ENCODE results near the gene REG4. TPM values are rescaled to one million over a fixed set of nuclear protein-coding genes. Genes with fewer than 3 reads are reported as not detected.

The REG4 gene
- total and polyA plus RNA-seq, 2 donors (not counting 3 experiments of a cell fraction or from before 2014, with no cell fraction given): not detected

DNA sequence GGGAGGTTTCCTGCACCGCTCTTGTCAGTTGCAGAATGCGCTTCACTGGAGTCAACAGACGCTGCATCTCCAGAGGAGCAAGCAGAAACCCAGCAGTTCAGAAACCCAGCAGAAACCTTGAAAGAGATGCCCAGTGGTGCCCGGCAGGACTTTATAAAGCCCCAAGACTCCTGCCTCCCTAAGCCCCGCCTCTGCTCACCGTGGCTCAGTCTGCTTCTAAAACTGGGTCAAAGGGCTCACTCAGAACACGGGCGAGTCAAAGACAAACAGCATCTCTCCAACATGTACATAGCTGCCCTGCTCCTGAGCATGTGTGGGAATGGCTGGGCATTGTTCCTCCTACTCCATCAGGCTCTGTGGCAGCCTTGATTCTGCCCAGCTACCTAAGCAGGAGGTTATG lies 42.5 kb downstream of the REG4 start, which contains the start of gene HMGCS2:
Gene HMGCS2, minus strand, starts transcription at position 128 of the 400 bp plus-strand sequence. Its CDS starts 61 bp downstream, at position 67.
- no peak within 1 kb of the TSS for H3K4me3 ChIP-seq (replicated peaks in 1 of 3; ENCODE audit: insufficient read depth in 1 of 3, low read depth in 1 of 3, low read length in 3 of 3)
- no peaks in the 10 kb centered on the region for H3K4me1 ChIP-seq (ENCODE audit: control insufficient read depth, extremely low read depth, insufficient read depth, low read length)
- FAIRE-seq (no peak), DNase-seq (ENCODE audit: low read depth, low spot score) (no peak)
- H4K20me1 ChIP-seq (replicated peaks; ENCODE audit: control insufficient read depth, extremely low read depth, insufficient read depth, low read length): no peaks in the 10 kb centered on the region
- no TSS peak for BruUV-seq (replicated peaks)
- intact Hi-C loops (cut with micrococcal nuclease): no loop called here
- H3K36me3 ChIP-seq (ENCODE audit: control insufficient read depth in 2 of 2, extremely low read depth in 1 of 2, insufficient read depth in 2 of 2, low read length in 2 of 2): no peaks in the 10 kb centered on the region
- POLR2A ChIA-PET: no interaction called here
- peaks cover 15 to 29% of the 10 kb centered on the region in 2 experiments for H3K27me3 ChIP-seq (ENCODE audit: control insufficient read depth in 2 of 2, insufficient read depth in 2 of 2, low read length in 2 of 2)
- H3K4me2 ChIP-seq (ENCODE audit: insufficient read depth, low read length): no peak within 1 kb of the TSS
- no peaks in the 10 kb centered on the region for H3K79me2 ChIP-seq (ENCODE audit: control insufficient read depth, insufficient read depth, low read length)
- H3K9ac ChIP-seq (replicated peaks; ENCODE audit: extremely low read depth, insufficient read depth, low read length): no peak within 1 kb of the TSS
- CTCF ChIA-PET: interaction anchor here (0.8 to 2.2 kb wide), 3 partner anchors 24 to 40 kb away, joined by 3 to 9 read pairs (median 3); no protein-coding TSS in a partner anchor
- no peak within 1 kb of the TSS for H2AFZ ChIP-seq (ENCODE audit: low read depth, low read length)
- dilution Hi-C loops (cut with MboI; ENCODE audit: extremely low pct_ligation_motif_present, low sequenced_read_pairs): no loop called here
- no peaks in the 10 kb centered on the region for H3K9me3 ChIP-seq (replicated peaks; ENCODE audit: control insufficient read depth, insufficient read depth, low read length)
- no peak within 1 kb of the TSS for H3K27ac ChIP-seq (ENCODE audit: insufficient read depth, low read depth, low read length)
- TF ChIP-seq MYC (IDR thresholded peaks at IDR 0.05; ENCODE audit: low read depth, low read length) (no peak), EZH2 (IDR thresholded peaks at IDR 0.05; ENCODE audit: borderline replicate concordance, low read depth, low read length, severe bottlenecking) (no peak), POLR2A (IDR thresholded peaks at IDR 0.05; ENCODE audit: low read depth, low read length) (no peak)
- H3K9me1 ChIP-seq (replicated peaks; ENCODE audit: control insufficient read depth, extremely low read depth, insufficient read depth, low read length): no peaks in the 10 kb centered on the region

DNA sequence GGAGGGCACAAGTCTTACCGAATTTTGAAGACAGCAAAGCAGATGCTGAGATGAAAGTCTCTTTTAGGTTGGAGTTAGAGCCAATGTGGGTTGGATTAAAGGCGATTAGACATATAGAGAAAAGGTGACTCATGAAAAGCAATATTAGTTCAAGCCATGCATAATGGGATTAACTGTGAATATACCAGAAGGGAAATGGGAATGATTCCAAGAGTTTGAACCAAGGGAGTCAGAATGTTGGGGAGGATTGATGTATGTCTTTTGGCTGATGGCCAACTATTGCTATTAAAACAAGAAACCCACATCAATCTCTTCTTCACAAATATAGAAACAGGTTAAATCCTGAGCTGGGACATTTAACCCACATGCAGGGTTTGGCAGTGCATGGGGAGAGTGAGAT lies 43.8 kb downstream of the REG4 start:
- no peak overlapping the region for H3K4me2 ChIP-seq (ENCODE audit: insufficient read depth, low read length)
- dilution Hi-C loops (cut with MboI; ENCODE audit: extremely low pct_ligation_motif_present, low sequenced_read_pairs): no loop called here
- FAIRE-seq (no peak), DNase-seq (ENCODE audit: low read depth, low spot score) (no peak)
- no peaks in the 10 kb centered on the region for H3K79me2 ChIP-seq (ENCODE audit: control insufficient read depth, insufficient read depth, low read length)
- peaks cover 15 to 25% of the 10 kb centered on the region in 2 experiments for H3K27me3 ChIP-seq (ENCODE audit: control insufficient read depth in 2 of 2, insufficient read depth in 2 of 2, low read length in 2 of 2)
- no peak overlapping the region for H2AFZ ChIP-seq (ENCODE audit: low read depth, low read length)
- CTCF ChIA-PET: interaction anchor here (2.2 kb wide), 1 partner anchor 22 kb away, joined by 9 read pairs; no protein-coding TSS in a partner anchor
- no peaks in the 10 kb centered on the region for H4K20me1 ChIP-seq (replicated peaks; ENCODE audit: control insufficient read depth, extremely low read depth, insufficient read depth, low read length)
- H3K9me3 ChIP-seq (replicated peaks; ENCODE audit: control insufficient read depth, insufficient read depth, low read length): no peaks in the 10 kb centered on the region
- POLR2A ChIA-PET: no interaction called here
- no peak overlapping the region for H3K27ac ChIP-seq (ENCODE audit: insufficient read depth, low read depth, low read length)
- BruUV-seq (replicated peaks): no TSS peak
- no peak overlapping the region for H3K9ac ChIP-seq (replicated peaks; ENCODE audit: extremely low read depth, insufficient read depth, low read length)
- TF ChIP-seq, protein P1, sequence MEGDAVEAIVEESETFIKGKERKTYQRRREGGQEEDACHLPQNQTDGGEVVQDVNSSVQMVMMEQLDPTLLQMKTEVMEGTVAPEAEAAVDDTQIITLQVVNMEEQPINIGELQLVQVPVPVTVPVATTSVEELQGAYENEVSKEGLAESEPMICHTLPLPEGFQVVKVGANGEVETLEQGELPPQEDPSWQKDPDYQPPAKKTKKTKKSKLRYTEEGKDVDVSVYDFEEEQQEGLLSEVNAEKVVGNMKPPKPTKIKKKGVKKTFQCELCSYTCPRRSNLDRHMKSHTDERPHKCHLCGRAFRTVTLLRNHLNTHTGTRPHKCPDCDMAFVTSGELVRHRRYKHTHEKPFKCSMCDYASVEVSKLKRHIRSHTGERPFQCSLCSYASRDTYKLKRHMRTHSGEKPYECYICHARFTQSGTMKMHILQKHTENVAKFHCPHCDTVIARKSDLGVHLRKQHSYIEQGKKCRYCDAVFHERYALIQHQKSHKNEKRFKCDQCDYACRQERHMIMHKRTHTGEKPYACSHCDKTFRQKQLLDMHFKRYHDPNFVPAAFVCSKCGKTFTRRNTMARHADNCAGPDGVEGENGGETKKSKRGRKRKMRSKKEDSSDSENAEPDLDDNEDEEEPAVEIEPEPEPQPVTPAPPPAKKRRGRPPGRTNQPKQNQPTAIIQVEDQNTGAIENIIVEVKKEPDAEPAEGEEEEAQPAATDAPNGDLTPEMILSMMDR (IDR thresholded peaks at IDR 0.05; ENCODE audit: extremely low read depth in 1 of 2, insufficient read depth in 1 of 2, low read depth in 1 of 2, low read length in 2 of 2): no peak
- TF ChIP-seq, protein P2, sequence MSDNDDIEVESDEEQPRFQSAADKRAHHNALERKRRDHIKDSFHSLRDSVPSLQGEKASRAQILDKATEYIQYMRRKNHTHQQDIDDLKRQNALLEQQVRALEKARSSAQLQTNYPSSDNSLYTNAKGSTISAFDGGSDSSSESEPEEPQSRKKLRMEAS (IDR thresholded peaks at IDR 0.05; ENCODE audit: insufficient read depth, insufficient read length): no peak
- no peak for TF ChIP-seq GATA2 (IDR thresholded peaks at IDR 0.05; ENCODE audit: insufficient read depth, insufficient read length, low read depth, low read length)
- no peak for TF ChIP-seq MYC (IDR thresholded peaks at IDR 0.05; ENCODE audit: low read depth, low read length)
- TF ChIP-seq EZH2 (IDR thresholded peaks at IDR 0.05; ENCODE audit: borderline replicate concordance, low read depth, low read length, severe bottlenecking): no peak
- no peak for TF ChIP-seq JUN (IDR thresholded peaks at IDR 0.05; ENCODE audit: borderline replicate concordance, insufficient read depth, insufficient read length, low read depth)
- no peak for TF ChIP-seq POLR2AphosphoS5 (IDR thresholded peaks at IDR 0.05; ENCODE audit: insufficient read depth, low read depth, low read length)
- intact Hi-C loops (cut with micrococcal nuclease): no loop called here
- H3K4me3 ChIP-seq (replicated peaks in 1 of 3; ENCODE audit: insufficient read depth in 1 of 3, low read depth in 1 of 3, low read length in 3 of 3): no peak overlapping the region
- H3K36me3 ChIP-seq (ENCODE audit: control insufficient read depth in 2 of 2, extremely low read depth in 1 of 2, insufficient read depth in 2 of 2, low read length in 2 of 2): no peaks in the 10 kb centered on the region
- H3K4me1 ChIP-seq (ENCODE audit: control insufficient read depth, extremely low read depth, insufficient read depth, low read length): no peaks in the 10 kb centered on the region
- no peaks in the 10 kb centered on the region for H3K9me1 ChIP-seq (replicated peaks; ENCODE audit: control insufficient read depth, extremely low read depth, insufficient read depth, low read length)
